H1 (cell line): ENCODE data around the gene MACROD2.

Experiments
- ATF2 ChIP-seq: IDR thresholded peaks from 2 replicates; pipeline ENCODE4 v1.6.1; 2012; ENCODE audit warnings: low read length, inconsistent platforms
- BCL11A ChIP-seq, 2 experiments: IDR thresholded peaks; one replicate each; pipeline ENCODE4 v1.6.1; 2011; ENCODE audit warnings: low read depth in 2 of 2, low read length in 2 of 2, mild to moderate bottlenecking in 2 of 2
- BRCA1 ChIP-seq: IDR thresholded peaks from 2 replicates; pipeline ENCODE4 v1.6.1; 2012; ENCODE audit warnings: low read depth, low read length, improper control_type of control experiment
- CTCF ChIP-seq, 3 experiments: IDR thresholded peaks; 1 replicate in 2 of 3; 2 replicates in 1 of 3; pipeline versions ENCODE4 v1.5.1 to v1.6.1; 2011; ENCODE audit warnings: low read length in 3 of 3, mild to moderate bottlenecking in 3 of 3, inconsistent platforms in 2 of 3, low read depth in 1 of 3, moderate library complexity in 1 of 3; ENCODE audit not compliant: insufficient read depth in 1 of 3; ENCODE audit errors: control extremely low read depth in 1 of 3
- EZH2 ChIP-seq: fragments of 200-600 bp; sonication (generic); IDR thresholded peaks from 2 replicates; pipeline ENCODE4 v1.7.1; 2012; ENCODE audit warnings: low read depth, mild to moderate bottlenecking, moderate library complexity, low read length, inconsistent platforms; ENCODE audit not compliant: severe bottlenecking
- POLR2AphosphoS5 ChIP-seq: IDR thresholded peaks from 2 replicates; pipeline ENCODE4 v1.6.1; 2011; ENCODE audit warnings: low read depth, low read length
- SIN3A ChIP-seq, 2 experiments: IDR thresholded peaks in 1 of 2; conservative IDR thresholded peaks in 1 of 2; 2 replicates each; pipeline ENCODE4 v1.6.1; 2011 to 2012; ENCODE audit warnings: low read length in 2 of 2, improper control_type of control experiment in 1 of 2, low read depth in 1 of 2, mild to moderate bottlenecking in 1 of 2
- TBP ChIP-seq: IDR thresholded peaks from 2 replicates; pipeline ENCODE4 v1.6.1; 2011; ENCODE audit warnings: low read depth, low read length, improper control_type of control experiment
- TCF12 ChIP-seq: IDR thresholded peaks from 2 replicates; pipeline ENCODE4 v1.6.1; 2011; ENCODE audit warnings: low read depth, mild to moderate bottlenecking, low read length
- YY1 ChIP-seq: IDR thresholded peaks from 2 replicates; pipeline ENCODE4 v1.6.1; 2011; ENCODE audit warnings: low read depth, mild to moderate bottlenecking, low read length

- TF ChIP-seq ATF2, result no peak
- TF ChIP-seq TCF12, result no peak
- TF ChIP-seq BRCA1, result no peak
- no peak for TF ChIP-seq POLR2AphosphoS5
- TF ChIP-seq CTCF (IDR thresholded peaks at IDR 0.05; ENCODE audit: control extremely low read depth in 1 of 3, insufficient read depth in 1 of 3, low read depth in 1 of 3, low read length in 3 of 3), result no peak
- no peak for TF ChIP-seq EZH2
- TF ChIP-seq TBP, result no peak
- no peak for TF ChIP-seq YY1
- TF ChIP-seq BCL11A (IDR thresholded peaks at IDR 0.05; ENCODE audit: low read depth in 2 of 2, low read length in 2 of 2), result no peak
- no peak for TF ChIP-seq SIN3A (conservative IDR thresholded peaks at IDR 0.05 in 1 of 2, IDR thresholded peaks at IDR 0.05 in 1 of 2; ENCODE audit: low read depth in 1 of 2, low read length in 2 of 2)
Observed at GRCh38 chr20:15571056-15571455, 1575.7 kb downstream of the MACROD2 start.
